ENCODE measurements around the gene HTT. TPM values are rescaled to one million over a fixed set of nuclear protein-coding genes. Genes with fewer than 3 reads are reported as not detected.

HTT gene
- polyA plus RNA-seq, 1 donor from 2014 or later: 11.5 TPM

GRCh38 chr4:3221996-3222395, 147.5 kb downstream of the HTT start:
- Histone ChIP-seq H2AFZ (ENCODE audit: low read depth, low read length) (no peak overlapping the region), H3K9me3 (ENCODE audit: low read length) (no peaks in the 10 kb centered on the region), H3K79me2 (replicated peaks; ENCODE audit: insufficient read depth, low read length) (no peaks in the 10 kb centered on the region), H4K20me1 (ENCODE audit: insufficient read depth) (no peaks in the 10 kb centered on the region), H3K9me2 (ENCODE audit: insufficient read depth, low read length) (no peaks in the 10 kb centered on the region), H3K4me3 (ENCODE audit: low read length) (no peak overlapping the region), H3F3A (ENCODE audit: insufficient read depth, low read length, poor library complexity, severe bottlenecking) (no peaks in the 10 kb centered on the region), H3K36me3 (ENCODE audit: insufficient read depth, low read length) (peaks cover 6% of the 10 kb centered on the region), H3K27me3 (ENCODE audit: insufficient read depth, low read depth, low read length) (no peaks in the 10 kb centered on the region), H3K27ac (ENCODE audit: low read length) (no peak overlapping the region), H3K9ac (ENCODE audit: low read length) (no peak overlapping the region), H3K4me2 (ENCODE audit: low read length) (no peak overlapping the region)
- TF ChIP-seq EZH2 (IDR thresholded peaks at IDR 0.05; ENCODE audit: borderline replicate concordance, insufficient read depth, low read length, poor library complexity, severe bottlenecking) (no peak), EP300 (conservative IDR thresholded peaks at IDR 0.05; ENCODE audit: poor library complexity, severe bottlenecking) (no peak), RAD21 (conservative IDR thresholded peaks at IDR 0.05) (no peak), CTCF (IDR thresholded peaks at IDR 0.05; ENCODE audit: poor library complexity, severe bottlenecking) (no peak), SMC3 (conservative IDR thresholded peaks at IDR 0.05; ENCODE audit: poor library complexity) (no peak), POLR2AphosphoS5 (IDR thresholded peaks at IDR 0.05) (no peak), TAF1 (IDR thresholded peaks at IDR 0.05; ENCODE audit: low read depth) (no peak), MXI1 (conservative IDR thresholded peaks at IDR 0.05; ENCODE audit: poor library complexity, severe bottlenecking) (no peak)

- Histone ChIP-seq H2AFZ (ENCODE audit: low read depth, low read length) (no peak overlapping the region), H3K27ac (ENCODE audit: low read length) (no peak overlapping the region), H3K79me2 (replicated peaks; ENCODE audit: insufficient read depth, low read length) (no peaks in the 10 kb centered on the region), H3K27me3 (ENCODE audit: insufficient read depth, low read depth, low read length) (no peaks in the 10 kb centered on the region), H3K9me3 (ENCODE audit: low read length) (no peaks in the 10 kb centered on the region), H4K20me1 (ENCODE audit: insufficient read depth) (no peaks in the 10 kb centered on the region), H3K36me3 (ENCODE audit: insufficient read depth, low read length) (peaks cover 6% of the 10 kb centered on the region), H3F3A (ENCODE audit: insufficient read depth, low read length, poor library complexity, severe bottlenecking) (no peaks in the 10 kb centered on the region), H3K4me2 (ENCODE audit: low read length) (no peak overlapping the region), H3K9me2 (ENCODE audit: insufficient read depth, low read length) (no peaks in the 10 kb centered on the region), H3K9ac (ENCODE audit: low read length) (no peak overlapping the region), H3K4me3 (ENCODE audit: low read length) (no peak overlapping the region)
- no peak for TF ChIP-seq POLR2AphosphoS5 (IDR thresholded peaks at IDR 0.05)
- no peak for TF ChIP-seq REST (IDR thresholded peaks at IDR 0.05; ENCODE audit: borderline replicate concordance)
- no peak for TF ChIP-seq RAD21 (conservative IDR thresholded peaks at IDR 0.05)
- TF ChIP-seq TAF1 (IDR thresholded peaks at IDR 0.05; ENCODE audit: low read depth): no peak
- no peak for TF ChIP-seq EZH2 (IDR thresholded peaks at IDR 0.05; ENCODE audit: borderline replicate concordance, insufficient read depth, low read length, poor library complexity, severe bottlenecking)
- TF ChIP-seq SMC3 (conservative IDR thresholded peaks at IDR 0.05; ENCODE audit: poor library complexity): no peak
- no peak for TF ChIP-seq MXI1 (conservative IDR thresholded peaks at IDR 0.05; ENCODE audit: poor library complexity, severe bottlenecking)
Measured at GRCh38 chr4:3223346-3223745, 148.9 kb downstream of the HTT start.
